Measurements from ENCODE around the gene PWWP2B.
"Not testable (repeated sequence)": the region's sequence is repeated elsewhere in the genome, so short reads cannot be mapped to it uniquely, and the experiment has no call there.

PWWP2B gene

DNA sequence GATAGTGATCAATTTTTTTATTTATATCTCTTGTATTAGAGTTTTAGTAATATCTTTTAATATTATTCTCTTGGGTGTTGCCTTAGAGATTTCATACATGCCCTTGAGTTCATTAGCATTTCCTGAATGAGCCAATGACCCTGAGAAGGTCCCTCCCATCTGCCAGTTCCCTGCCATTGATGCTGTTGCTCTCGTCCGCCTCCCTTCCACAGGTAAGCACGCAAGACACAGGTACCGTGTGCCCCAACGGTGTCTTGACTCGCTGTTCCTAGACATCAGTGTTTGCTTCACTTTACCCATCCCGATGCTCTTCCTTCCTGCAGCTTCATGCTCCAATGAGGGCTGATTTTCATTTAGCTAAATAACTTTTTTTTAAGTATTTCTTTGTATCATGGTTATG lies 19.7 kb upstream of the PWWP2B start:
- no peak overlapping the region for H3K4me3 ChIP-seq (IDR thresholded peaks at IDR 0.05; ENCODE audit: insufficient read depth, low read depth, low read length)
- TF ChIP-seq, protein P1, sequence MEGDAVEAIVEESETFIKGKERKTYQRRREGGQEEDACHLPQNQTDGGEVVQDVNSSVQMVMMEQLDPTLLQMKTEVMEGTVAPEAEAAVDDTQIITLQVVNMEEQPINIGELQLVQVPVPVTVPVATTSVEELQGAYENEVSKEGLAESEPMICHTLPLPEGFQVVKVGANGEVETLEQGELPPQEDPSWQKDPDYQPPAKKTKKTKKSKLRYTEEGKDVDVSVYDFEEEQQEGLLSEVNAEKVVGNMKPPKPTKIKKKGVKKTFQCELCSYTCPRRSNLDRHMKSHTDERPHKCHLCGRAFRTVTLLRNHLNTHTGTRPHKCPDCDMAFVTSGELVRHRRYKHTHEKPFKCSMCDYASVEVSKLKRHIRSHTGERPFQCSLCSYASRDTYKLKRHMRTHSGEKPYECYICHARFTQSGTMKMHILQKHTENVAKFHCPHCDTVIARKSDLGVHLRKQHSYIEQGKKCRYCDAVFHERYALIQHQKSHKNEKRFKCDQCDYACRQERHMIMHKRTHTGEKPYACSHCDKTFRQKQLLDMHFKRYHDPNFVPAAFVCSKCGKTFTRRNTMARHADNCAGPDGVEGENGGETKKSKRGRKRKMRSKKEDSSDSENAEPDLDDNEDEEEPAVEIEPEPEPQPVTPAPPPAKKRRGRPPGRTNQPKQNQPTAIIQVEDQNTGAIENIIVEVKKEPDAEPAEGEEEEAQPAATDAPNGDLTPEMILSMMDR (conservative IDR thresholded peaks at IDR 0.05; ENCODE audit: low read depth, low read length), result no peak
- no peaks in the 10 kb centered on the region for H3K4me1 ChIP-seq (ENCODE audit: low read depth, poor library complexity, severe bottlenecking)
- H3K79me2 ChIP-seq (ENCODE audit: insufficient read depth, low read depth), result no peaks in the 10 kb centered on the region
- H3K9ac ChIP-seq, result no peak overlapping the region
- no peaks in the 10 kb centered on the region for H4K20me1 ChIP-seq (ENCODE audit: insufficient read depth)
- H2AFZ ChIP-seq (ENCODE audit: low read depth), result no peak overlapping the region
- no peak overlapping the region for H3K4me2 ChIP-seq
- no peak overlapping the region for H3K27ac ChIP-seq
- H3K27me3 ChIP-seq (ENCODE audit: insufficient read depth, low read depth), result peaks cover 89% of the 10 kb centered on the region
- no peaks in the 10 kb centered on the region for H3K36me3 ChIP-seq (ENCODE audit: insufficient read depth)

DNA sequence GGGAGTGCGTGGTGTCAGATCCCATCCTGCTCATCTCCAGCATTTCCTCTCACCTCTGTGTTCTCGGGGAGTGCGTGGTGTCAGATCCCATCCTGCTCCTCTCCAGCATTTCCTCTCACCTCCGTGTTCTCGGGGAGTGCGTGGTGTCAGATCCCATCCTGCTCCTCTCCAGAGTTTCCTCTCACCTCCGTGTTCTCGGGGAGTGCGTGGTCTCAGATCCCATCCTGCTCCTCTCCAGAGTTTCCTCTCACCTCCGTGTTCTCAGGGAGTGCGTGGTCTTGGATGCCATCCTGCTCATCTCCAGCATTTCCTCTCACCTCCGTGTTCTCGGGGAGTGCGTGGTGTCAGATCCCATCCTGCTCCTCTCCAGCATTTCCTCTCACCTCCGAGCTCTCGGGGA lies 18.0 kb upstream of the PWWP2B start:
- not testable (repeated sequence) for H3K9ac ChIP-seq; H2AFZ ChIP-seq (ENCODE audit: low read depth); H3K4me1 ChIP-seq (ENCODE audit: low read depth, poor library complexity, severe bottlenecking); H3K4me3 ChIP-seq (IDR thresholded peaks at IDR 0.05; ENCODE audit: insufficient read depth, low read depth, low read length); H4K20me1 ChIP-seq (ENCODE audit: insufficient read depth); H3K36me3 ChIP-seq (ENCODE audit: insufficient read depth); H3K4me2 ChIP-seq; H3K79me2 ChIP-seq (ENCODE audit: insufficient read depth, low read depth); H3K27ac ChIP-seq
- peaks cover 92% of the 10 kb centered on the region for H3K27me3 ChIP-seq (ENCODE audit: insufficient read depth, low read depth)

DNA sequence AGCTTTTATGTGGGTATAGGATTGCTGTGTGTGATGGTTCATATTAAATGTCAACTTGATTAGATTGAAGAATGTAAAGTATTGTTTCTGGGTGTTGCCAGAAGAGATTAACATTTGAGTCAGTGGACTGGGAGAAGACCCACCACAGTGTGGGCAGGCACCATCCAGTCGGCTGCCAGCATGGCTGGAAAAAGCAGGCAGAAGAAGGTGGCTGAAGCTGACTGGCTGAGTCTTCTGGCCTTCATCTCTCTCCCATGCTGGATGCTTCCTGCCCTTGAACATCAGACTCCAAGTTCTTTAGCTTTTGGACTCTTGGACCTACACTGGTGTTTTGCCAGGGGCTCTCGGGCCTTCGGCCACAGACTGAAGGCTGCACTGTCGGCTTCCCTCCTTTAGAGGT lies 16.0 kb upstream of the PWWP2B start:
- not testable (repeated sequence) for H3K27ac ChIP-seq; H2AFZ ChIP-seq (ENCODE audit: low read depth); H3K9ac ChIP-seq; H3K36me3 ChIP-seq (ENCODE audit: insufficient read depth); H3K4me2 ChIP-seq; H3K79me2 ChIP-seq (ENCODE audit: insufficient read depth, low read depth); H3K4me3 ChIP-seq (IDR thresholded peaks at IDR 0.05; ENCODE audit: insufficient read depth, low read depth, low read length); H3K4me1 ChIP-seq (ENCODE audit: low read depth, poor library complexity, severe bottlenecking); H4K20me1 ChIP-seq (ENCODE audit: insufficient read depth)
- peaks cover 86% of the 10 kb centered on the region for H3K27me3 ChIP-seq (ENCODE audit: insufficient read depth, low read depth)

DNA sequence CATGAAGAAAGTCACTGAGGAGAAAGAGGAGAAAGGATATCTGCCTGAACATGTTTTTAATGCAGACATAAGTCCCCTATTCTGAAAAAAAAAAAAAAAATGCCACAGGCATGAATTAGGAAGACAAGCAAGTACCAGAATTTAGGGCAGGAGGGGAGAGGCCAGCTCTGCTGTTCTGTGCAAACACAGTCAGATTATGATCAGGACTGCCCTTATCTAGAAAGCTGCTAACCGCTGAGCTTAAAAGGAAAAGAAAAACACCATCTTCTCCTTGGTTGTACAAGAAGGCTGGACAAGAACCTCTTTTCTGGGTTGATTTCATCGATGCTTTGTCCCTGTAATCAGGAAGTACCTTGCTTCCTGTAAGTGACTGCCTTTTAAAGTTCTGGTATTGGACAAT lies 15.3 kb upstream of the PWWP2B start:
- Histone ChIP-seq H3K9ac (no peak overlapping the region), H3K27ac (no peak overlapping the region), H3K4me2 (no peak overlapping the region), H4K20me1 (ENCODE audit: insufficient read depth) (no peaks in the 10 kb centered on the region), H3K79me2 (ENCODE audit: insufficient read depth, low read depth) (no peaks in the 10 kb centered on the region), H3K4me3 (IDR thresholded peaks at IDR 0.05; ENCODE audit: insufficient read depth, low read depth, low read length) (no peak overlapping the region), H3K27me3 (ENCODE audit: insufficient read depth, low read depth) (peaks cover 79% of the 10 kb centered on the region), H3K4me1 (ENCODE audit: low read depth, poor library complexity, severe bottlenecking) (no peaks in the 10 kb centered on the region), H3K36me3 (ENCODE audit: insufficient read depth) (no peaks in the 10 kb centered on the region), H2AFZ (ENCODE audit: low read depth) (no peak overlapping the region)
- TF ChIP-seq, protein P1 (conservative IDR thresholded peaks at IDR 0.05; ENCODE audit: low read depth, low read length), result no peak

DNA sequence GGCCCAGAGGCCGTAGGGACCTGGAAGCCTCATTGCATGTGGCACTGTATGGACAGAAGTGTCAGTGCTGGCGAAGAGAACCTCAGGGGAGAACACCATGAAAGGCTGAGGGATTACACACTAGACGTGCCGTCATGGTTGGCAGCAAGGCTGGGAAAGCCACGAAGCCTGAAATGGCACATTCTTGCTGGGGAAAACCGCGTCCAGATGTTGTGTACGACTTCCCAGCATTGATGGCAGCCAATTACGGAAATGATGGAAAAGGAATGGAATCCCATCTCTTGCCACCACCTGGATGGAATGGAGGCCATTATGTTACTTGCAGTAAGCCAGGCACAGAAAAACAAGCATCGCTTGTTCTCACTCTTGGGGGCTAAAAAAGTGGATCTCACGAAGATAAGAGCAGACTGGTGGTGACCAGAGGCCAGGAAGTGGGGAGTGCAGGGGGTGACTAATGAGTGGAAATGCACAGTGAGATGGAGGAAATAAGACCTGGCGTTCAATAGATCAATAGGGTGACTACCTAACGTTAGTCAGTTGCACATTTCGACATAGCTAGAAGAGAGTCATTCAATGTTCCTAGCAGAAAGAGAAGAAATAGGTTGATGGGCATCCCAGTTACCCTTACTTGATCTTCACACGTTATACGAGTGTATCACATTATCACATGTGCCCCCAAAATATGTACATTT lies 14.6 kb upstream of the PWWP2B start:
- no peak overlapping the region for H3K9ac ChIP-seq
- TF ChIP-seq, protein P1 (conservative IDR thresholded peaks at IDR 0.05; ENCODE audit: low read depth, low read length), result no peak
- no peak overlapping the region for H3K27ac ChIP-seq
- no peak overlapping the region for H3K4me2 ChIP-seq
- peaks cover 72% of the 10 kb centered on the region for H3K27me3 ChIP-seq (ENCODE audit: insufficient read depth, low read depth)
- H3K36me3 ChIP-seq (ENCODE audit: insufficient read depth), result no peaks in the 10 kb centered on the region
- H3K4me3 ChIP-seq (IDR thresholded peaks at IDR 0.05; ENCODE audit: insufficient read depth, low read depth, low read length), result no peak overlapping the region
- H3K4me1 ChIP-seq (ENCODE audit: low read depth, poor library complexity, severe bottlenecking), result peaks cover under 1% of the 10 kb centered on the region
- no peak overlapping the region for H2AFZ ChIP-seq (ENCODE audit: low read depth)
- no peaks in the 10 kb centered on the region for H3K79me2 ChIP-seq (ENCODE audit: insufficient read depth, low read depth)
- no peaks in the 10 kb centered on the region for H4K20me1 ChIP-seq (ENCODE audit: insufficient read depth)
